Measurements from ENCODE around the gene MSN. TPM values are rescaled to one million over a fixed set of nuclear protein-coding genes. Genes with fewer than 3 reads are reported as not detected.
A peak's percentile ranks its signal among the peaks of the same experiment; 100 is the strongest.

MSN gene
- total and polyA plus RNA-seq, 10 of the 15 experiments (the other 5 are each of a cell fraction or from before 2014, with no cell fraction given) = 93.8 to 432 (median 270) TPM

- TF ChIP-seq CBX3 (IDR thresholded peaks at IDR 0.05; ENCODE audit: borderline replicate concordance, low read depth) (no peak), ZNF217 (IDR thresholded peaks at IDR 0.05) (no peak), MEF2A (IDR thresholded peaks at IDR 0.05; ENCODE audit: insufficient read depth, low read depth, low read length) (0 out of 2 replicates have a peak, but pooled peaks have one; percentile 73), MTA3 (IDR thresholded peaks at IDR 0.05; ENCODE audit: borderline replicate concordance, low read length) (no peak), IRF4 (IDR thresholded peaks at IDR 0.05; ENCODE audit: low read depth, low read length) (no peak), USF2 (IDR thresholded peaks at IDR 0.05; ENCODE audit: borderline replicate concordance, low read depth, low read length) (no peak), CREB1 (IDR thresholded peaks at IDR 0.05; ENCODE audit: low read depth) (peak; percentile 59; the same call in 1 of the 2 replicates), BCL11A (IDR thresholded peaks at IDR 0.05; ENCODE audit: low read depth, low read length) (no peak), MYC (IDR thresholded peaks at IDR 0.05; ENCODE audit: insufficient read depth, insufficient read length, insufficient replicate concordance, low read length, severe bottlenecking) (no peak), TCF7 (IDR thresholded peaks at IDR 0.05; ENCODE audit: borderline replicate concordance) (peak; percentile 44; the same call in 1 of the 2 replicates), IKZF2 (IDR thresholded peaks at IDR 0.05) (0 out of 4 replicates have a peak, but pooled peaks have one; percentile 23 to 42), ZNF384 (IDR thresholded peaks at IDR 0.05; ENCODE audit: borderline replicate concordance, low read depth, low read length) (no peak), ATF3 (IDR thresholded peaks at IDR 0.05; ENCODE audit: borderline replicate concordance, extremely low read depth, low read depth, low read length) (no peak), IKZF1 (conservative IDR thresholded peaks at IDR 0.05) (no peak), EED (IDR thresholded peaks at IDR 0.05; ENCODE audit: low read depth) (0 out of 2 replicates have a peak, but pooled peaks have one; percentile 16), JUNB (IDR thresholded peaks at IDR 0.05) (peak; percentile 95), CREM (IDR thresholded peaks at IDR 0.05; ENCODE audit: low read depth) (peak; percentile 56; the same call in 1 of the 2 replicates), HDAC2 (IDR thresholded peaks at IDR 0.05) (no peak), MEF2B (IDR thresholded peaks at IDR 0.05; ENCODE audit: partially characterized antibody, poor library complexity, severe bottlenecking) (peak; percentile 20)
- TF ChIP-seq, protein P1, sequence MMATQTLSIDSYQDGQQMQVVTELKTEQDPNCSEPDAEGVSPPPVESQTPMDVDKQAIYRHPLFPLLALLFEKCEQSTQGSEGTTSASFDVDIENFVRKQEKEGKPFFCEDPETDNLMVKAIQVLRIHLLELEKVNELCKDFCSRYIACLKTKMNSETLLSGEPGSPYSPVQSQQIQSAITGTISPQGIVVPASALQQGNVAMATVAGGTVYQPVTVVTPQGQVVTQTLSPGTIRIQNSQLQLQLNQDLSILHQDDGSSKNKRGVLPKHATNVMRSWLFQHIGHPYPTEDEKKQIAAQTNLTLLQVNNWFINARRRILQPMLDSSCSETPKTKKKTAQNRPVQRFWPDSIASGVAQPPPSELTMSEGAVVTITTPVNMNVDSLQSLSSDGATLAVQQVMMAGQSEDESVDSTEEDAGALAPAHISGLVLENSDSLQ (IDR thresholded peaks at IDR 0.05) = no peak
- TF ChIP-seq, protein P2, sequence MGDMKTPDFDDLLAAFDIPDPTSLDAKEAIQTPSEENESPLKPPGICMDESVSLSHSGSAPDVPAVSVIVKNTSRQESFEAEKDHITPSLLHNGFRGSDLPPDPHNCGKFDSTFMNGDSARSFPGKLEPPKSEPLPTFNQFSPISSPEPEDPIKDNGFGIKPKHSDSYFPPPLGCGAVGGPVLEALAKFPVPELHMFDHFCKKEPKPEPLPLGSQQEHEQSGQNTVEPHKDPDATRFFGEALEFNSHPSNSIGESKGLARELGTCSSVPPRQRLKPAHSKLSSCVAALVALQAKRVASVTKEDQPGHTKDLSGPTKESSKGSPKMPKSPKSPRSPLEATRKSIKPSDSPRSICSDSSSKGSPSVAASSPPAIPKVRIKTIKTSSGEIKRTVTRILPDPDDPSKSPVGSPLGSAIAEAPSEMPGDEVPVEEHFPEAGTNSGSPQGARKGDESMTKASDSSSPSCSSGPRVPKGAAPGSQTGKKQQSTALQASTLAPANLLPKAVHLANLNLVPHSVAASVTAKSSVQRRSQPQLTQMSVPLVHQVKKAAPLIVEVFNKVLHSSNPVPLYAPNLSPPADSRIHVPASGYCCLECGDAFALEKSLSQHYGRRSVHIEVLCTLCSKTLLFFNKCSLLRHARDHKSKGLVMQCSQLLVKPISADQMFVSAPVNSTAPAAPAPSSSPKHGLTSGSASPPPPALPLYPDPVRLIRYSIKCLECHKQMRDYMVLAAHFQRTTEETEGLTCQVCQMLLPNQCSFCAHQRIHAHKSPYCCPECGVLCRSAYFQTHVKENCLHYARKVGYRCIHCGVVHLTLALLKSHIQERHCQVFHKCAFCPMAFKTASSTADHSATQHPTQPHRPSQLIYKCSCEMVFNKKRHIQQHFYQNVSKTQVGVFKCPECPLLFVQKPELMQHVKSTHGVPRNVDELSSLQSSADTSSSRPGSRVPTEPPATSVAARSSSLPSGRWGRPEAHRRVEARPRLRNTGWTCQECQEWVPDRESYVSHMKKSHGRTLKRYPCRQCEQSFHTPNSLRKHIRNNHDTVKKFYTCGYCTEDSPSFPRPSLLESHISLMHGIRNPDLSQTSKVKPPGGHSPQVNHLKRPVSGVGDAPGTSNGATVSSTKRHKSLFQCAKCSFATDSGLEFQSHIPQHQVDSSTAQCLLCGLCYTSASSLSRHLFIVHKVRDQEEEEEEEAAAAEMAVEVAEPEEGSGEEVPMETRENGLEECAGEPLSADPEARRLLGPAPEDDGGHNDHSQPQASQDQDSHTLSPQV (IDR thresholded peaks at IDR 0.05) = no peak
Measured at GRCh38 chrX:65702956-65703355, 35.5 kb downstream of the MSN start (continued).

All from GM12878 (cell line).